T-helper 2 cell (primary cell): ENCODE results near the gene CC2D1B.

Experiments
- DNase-seq, 5 experiments: peaks; one replicate each; pipeline versions ENCODE4 v3.0.0 to v3.0.0-alpha.2; 2012 to 2022

Gene CC2D1B

GRCh38 chr1:52359676-52360594 lies 6.1 kb downstream of the CC2D1B start:
- DNase-seq: no peak

GRCh38 chr1:52358851-52359497 lies 7.0 kb downstream of the CC2D1B start:
- DNase-seq: no peak

GRCh38 chr1:52357397-52357796 lies 8.6 kb downstream of the CC2D1B start:
- DNase-seq: no peak

- no peak for DNase-seq
Observed at GRCh38 chr1:52356818-52357355, 9.1 kb downstream of the CC2D1B start.

GRCh38 chr1:52355847-52356505 lies 10.0 kb downstream of the CC2D1B start:
- DNase-seq: no peak

GRCh38 chr1:52355436-52355835 lies 10.6 kb downstream of the CC2D1B start:
- no peak for DNase-seq

- DNase-seq: no peak
Observed at GRCh38 chr1:52352690-52353089, 13.3 kb downstream of the CC2D1B start.

GRCh38 chr1:52348704-52349300 lies 17.2 kb downstream of the CC2D1B start:
- no peak for DNase-seq

GRCh38 chr1:52346653-52347052 lies 19.4 kb downstream of the CC2D1B start:
- DNase-seq: no peak

GRCh38 chr1:52345252-52345651 lies 20.8 kb downstream of the CC2D1B start:
- DNase-seq: no peak

GRCh38 chr1:52343979-52344378 lies 22.0 kb downstream of the CC2D1B start:
- no peak for DNase-seq

GRCh38 chr1:52341655-52342260 lies 24.2 kb downstream of the CC2D1B start:
- DNase-seq: no peak

- DNase-seq: no peak
Observed at GRCh38 chr1:52337439-52337838, 28.6 kb downstream of the CC2D1B start.

GRCh38 chr1:52334906-52335528 lies 31.0 kb downstream of the CC2D1B start:
- DNase-seq: no peak

- DNase-seq: no peak
Observed at GRCh38 chr1:52332411-52332810, 33.6 kb downstream of the CC2D1B start.

- no peak for DNase-seq
Observed at GRCh38 chr1:52328615-52329014, 37.4 kb downstream of the CC2D1B start.

- no peak for DNase-seq
Observed at GRCh38 chr1:52325786-52326185, 40.2 kb downstream of the CC2D1B start.

- no peak for DNase-seq
Observed at GRCh38 chr1:52323731-52324130, 42.3 kb downstream of the CC2D1B start.

- DNase-seq: no peak
Observed at GRCh38 chr1:52321061-52321460, 44.9 kb downstream of the CC2D1B start.

- DNase-seq: no peak
Observed at GRCh38 chr1:52306227-52307006, 59.6 kb downstream of the CC2D1B start.
